GM12873 (cell line): Measurements from ENCODE around the gene SLC25A41.

Experiments
- CTCF ChIP-seq: IDR thresholded peaks from 2 replicates; pipeline ENCODE4 v1.5.1; 2012; ENCODE audit warnings: low read depth, mild to moderate bottlenecking, moderate library complexity, low read length, control low read depth; ENCODE audit not compliant: insufficient read depth; ENCODE audit errors: missing control alignments

The SLC25A41 gene

GRCh38 chr19:6439743-6440142, 6.2 kb upstream of the SLC25A41 start:
- TF ChIP-seq CTCF: no peak

GRCh38 chr19:6433165-6433564, 398 bp downstream of the SLC25A41 start:
- no peak for TF ChIP-seq CTCF

- no peak for TF ChIP-seq CTCF
Observed at GRCh38 chr19:6431891-6432290, 1.7 kb downstream of the SLC25A41 start.

- TF ChIP-seq CTCF: no peak
Observed at GRCh38 chr19:6429419-6430221, 3.9 kb downstream of the SLC25A41 start.

GRCh38 chr19:6427131-6427530, 6.4 kb downstream of the SLC25A41 start:
- no peak for TF ChIP-seq CTCF

GRCh38 chr19:6425732-6426620, 7.6 kb downstream of the SLC25A41 start:
- TF ChIP-seq CTCF: peak; percentile 32
